IMR-90 (cell line): Measurements from ENCODE around the gene ADPRS. TPM values are rescaled to one million over a fixed set of nuclear protein-coding genes. Genes with fewer than 3 reads are reported as not detected.

ENCODE experiments used
- ATAC-seq: fragments of 200-7000 bp; cut with Tn5 transposase; 2 replicates; pipeline ENCODE4 v1.9.1; 2020; ENCODE audit warnings: low read depth, mild to moderate bottlenecking, moderate library complexity
- BruUV-seq: library from RNA; stranded (reverse); fragments of 400-500 nt; replicated peaks from 2 replicates; lab custom pipeline; 2021; lab: Mats Ljungman, UMichigan
- CTCF ChIA-PET: fragments of 300-600 bp; formaldehyde crosslinking; extraction: SDS; loops from one replicate; lab custom pipeline; 2021; ENCODE audit warnings: antibody characterized with exemption; lab: Yijun Ruan, JAX
- POLR2A ChIA-PET: fragments of 300-600 bp; sonication (Branson Sonifier 250); formaldehyde crosslinking; loops from one replicate; lab custom pipeline; 2022; ENCODE audit warnings: antibody characterized with exemption; ENCODE audit not compliant: unreplicated experiment; lab: Charles Lee
- DNase-seq: peaks from one replicate; pipeline ENCODE4 v3.0.0; 2013
- H2AFZ ChIP-seq: replicated peaks from 2 replicates; pipeline ENCODE3; 2013; ENCODE audit warnings: low read length, mild to moderate bottlenecking; ENCODE audit not compliant: poor library complexity
- H2AK5ac ChIP-seq: 2 replicates; pipeline ENCODE4 v1.6.1; 2013; ENCODE audit warnings: low read depth, low read length, inconsistent platforms
- H2AK9ac ChIP-seq: replicated peaks from 2 replicates; pipeline ENCODE3; 2013; ENCODE audit warnings: mild to moderate bottlenecking, low read depth, low read length, moderate library complexity; ENCODE audit not compliant: poor library complexity
- H2BK120ac ChIP-seq: 2 replicates; pipeline ENCODE4 v1.6.1; 2013; ENCODE audit warnings: low read depth, low read length, inconsistent platforms
- H2BK15ac ChIP-seq: 3 replicates; pipeline ENCODE4 v1.6.1; 2013; ENCODE audit warnings: low read depth, low read length, inconsistent platforms
- H2BK20ac ChIP-seq: 2 replicates; pipeline ENCODE4 v1.6.1; 2013; ENCODE audit warnings: low read depth, mild to moderate bottlenecking, inconsistent platforms, low read length, moderate library complexity
- H2BK5ac ChIP-seq: 2 replicates; pipeline ENCODE4 v1.6.1; 2013; ENCODE audit warnings: mild to moderate bottlenecking, low read depth, low read length, inconsistent platforms; ENCODE audit not compliant: poor library complexity, severe bottlenecking
- H3K14ac ChIP-seq: replicated peaks from 2 replicates; pipeline ENCODE4 v1.6.1; 2013; ENCODE audit warnings: low read depth, low read length, inconsistent platforms
- H3K18ac ChIP-seq: 2 replicates; pipeline ENCODE4 v1.6.1; 2013; ENCODE audit warnings: low read depth, low read length, control low read depth
- H3K23ac ChIP-seq: 2 replicates; pipeline ENCODE4 v1.6.1; 2013; ENCODE audit warnings: low read depth, low read length, inconsistent platforms
- H3K27ac ChIP-seq: 2 replicates; pipeline ENCODE4 v1.5.1; 2013; ENCODE audit warnings: mild to moderate bottlenecking, control low read depth, low read length; ENCODE audit not compliant: insufficient read depth
- H3K27me3 ChIP-seq: 2 replicates; pipeline ENCODE4 v1.6.1; 2013; ENCODE audit warnings: low read length; ENCODE audit not compliant: control insufficient read depth, insufficient read depth
- H3K36me3 ChIP-seq: 2 replicates; pipeline ENCODE4 v1.6.1; 2013; ENCODE audit warnings: low read length, mixed read lengths; ENCODE audit not compliant: control insufficient read depth, insufficient read depth
- H3K4ac ChIP-seq: 2 replicates; pipeline ENCODE4 v1.6.1; 2013; ENCODE audit warnings: low read depth, low read length, inconsistent platforms
- H3K4me1 ChIP-seq: 2 replicates; pipeline ENCODE4 v1.6.1; 2013; ENCODE audit warnings: low read length, mixed read lengths; ENCODE audit not compliant: control insufficient read depth, insufficient read depth
- H3K4me2 ChIP-seq: 2 replicates; pipeline ENCODE4 v1.6.1; 2013; ENCODE audit warnings: low read depth, mild to moderate bottlenecking, control low read depth, low read length, moderate library complexity
- H3K4me3 ChIP-seq: 2 replicates; pipeline ENCODE4 v1.5.1; 2013; ENCODE audit warnings: low read depth, mild to moderate bottlenecking, control low read depth, low read length, moderate library complexity; ENCODE audit not compliant: insufficient read depth
- H3K56ac ChIP-seq: 2 replicates; pipeline ENCODE4 v1.6.1; 2013; ENCODE audit warnings: low read length, inconsistent platforms; ENCODE audit not compliant: insufficient read depth; ENCODE audit errors: extremely low read depth
- H3K79me1 ChIP-seq, 2 experiments: 2 replicates each; pipeline ENCODE4 v1.6.1; 2013; ENCODE audit warnings: low read length in 2 of 2, inconsistent platforms in 1 of 2, low read depth in 1 of 2
- H3K9ac ChIP-seq: 2 replicates; pipeline ENCODE4 v1.6.1; 2013; ENCODE audit warnings: low read depth, low read length, control low read depth
- H3K9me1 ChIP-seq: 2 replicates; pipeline ENCODE4 v1.6.1; 2013; ENCODE audit warnings: low read length, inconsistent platforms; ENCODE audit not compliant: insufficient read depth
- H3K9me3 ChIP-seq: 2 replicates; pipeline ENCODE4 v1.6.1; 2013; ENCODE audit warnings: low read length; ENCODE audit not compliant: control insufficient read depth, insufficient read depth
- H4K20me1 ChIP-seq: 2 replicates; pipeline ENCODE4 v1.6.1; 2013; ENCODE audit warnings: low read length, inconsistent platforms; ENCODE audit not compliant: insufficient read depth
- H4K5ac ChIP-seq: 2 replicates; pipeline ENCODE4 v1.6.1; 2013; ENCODE audit warnings: mild to moderate bottlenecking, low read depth, low read length, control low read depth
- H4K8ac ChIP-seq, 2 experiments: 2 replicates each; pipeline ENCODE4 v1.6.1; 2013; ENCODE audit warnings: low read depth in 2 of 2, low read length in 2 of 2, control low read depth in 1 of 2, inconsistent platforms in 1 of 2
- H4K91ac ChIP-seq: 2 replicates; pipeline ENCODE4 v1.6.1; 2013; ENCODE audit warnings: low read depth, low read length, inconsistent platforms; ENCODE audit not compliant: insufficient read depth
- FOS ChIP-seq: fragments of 150-350 bp; IDR thresholded peaks from 2 replicates; pipeline ENCODE4 v1.6.1; 2016; ENCODE audit warnings: low read depth, low read length
- RCOR1 ChIP-seq: IDR thresholded peaks from 2 replicates; pipeline ENCODE4 v1.6.1; 2012; ENCODE audit warnings: mild to moderate bottlenecking, low read length, improper control_type of control experiment; ENCODE audit not compliant: insufficient replicate concordance
- dilution Hi-C: fragments of 300-500 bp; cut with HindIII; formaldehyde crosslinking; loops from one replicate; pipeline ENCODE4 v1.14.3; 2018; ENCODE audit warnings: low sequenced_read_pairs; ENCODE audit not compliant: unreplicated experiment
- in situ Hi-C: fragments of 300-500 bp; cut with MboI; formaldehyde crosslinking; loops from 3 replicates; pipeline ENCODE4 v1.14.3; 2019; ENCODE audit warnings: low sequenced_read_pairs, inconsistent platforms, mixed read lengths
- intact Hi-C: fragments of 100-400 bp; cut with micrococcal nuclease; formaldehyde crosslinking; loops from 2 replicates; pipeline ENCODE4 v1.10.0; 2022
- polyA plus RNA-seq, 3 experiments: library from polyadenylated mRNA; depleted of rRNA; stranded (reverse); fragments of >200 nt; gene quantifications; 2 replicates each; pipeline ENCODE4 v1.2.3, GENCODE V29; 2012; ENCODE audit warnings: low replicate concordance in 1 of 3
- total RNA-seq: library from RNA; depleted of rRNA; stranded (reverse); fragments of >200 nt; gene quantifications from 2 replicates; pipeline ENCODE4 v1.2.3, GENCODE V29; 2012
- TF ChIP-seq, protein P1 (sequence below): conservative IDR thresholded peaks from 2 replicates; pipeline ENCODE4 v1.5.1; 2012; ENCODE audit warnings: mild to moderate bottlenecking, low read depth, low read length, improper control_type of control experiment

ADPRS gene
- total and polyA plus RNA-seq, 2 of the 4 experiments (the other 2 are of a cell fraction), result 31.0 to 37.2 TPM

DNA sequence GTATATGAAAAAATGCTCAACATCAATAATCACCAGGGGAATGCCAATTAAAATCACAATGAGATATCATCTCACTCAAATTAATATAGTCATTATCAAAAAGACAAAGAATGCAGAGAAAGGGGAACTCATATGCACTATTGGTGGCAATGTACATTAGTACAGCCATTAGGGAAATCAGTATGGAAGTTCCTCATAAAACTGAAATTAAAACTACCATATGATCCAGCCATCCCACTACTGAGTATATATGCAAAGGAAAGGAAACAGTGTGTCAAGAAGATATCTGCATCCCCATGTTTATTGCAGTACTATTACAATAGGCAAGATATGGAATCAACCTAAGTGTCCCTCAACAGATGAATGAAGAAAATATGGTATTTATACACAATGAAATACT is 36.9 kb upstream of the ADPRS start:
- in situ Hi-C loops (no loop called here), dilution Hi-C loops (no loop called here), intact Hi-C loops (no loop called here)
- DNase-seq (no peak), ATAC-seq (no peak)
- Histone ChIP-seq H3K36me3 (peaks cover 11% of the 10 kb centered on the region), H3K14ac (no peak overlapping the region), H2BK120ac (no peak overlapping the region), H2BK15ac (no peak overlapping the region), H2AK9ac (no peak overlapping the region), H2AFZ (no peak overlapping the region), H3K4ac (no peak overlapping the region), H3K27me3 (no peaks in the 10 kb centered on the region), H3K9ac (no peak overlapping the region), H3K79me1 (no peaks in the 10 kb centered on the region), H4K5ac (no peak overlapping the region), H3K4me2 (no peak overlapping the region), H3K23ac (no peak overlapping the region), H4K91ac (no peak overlapping the region), H3K9me1 (no peaks in the 10 kb centered on the region; the same call in 1 of the 2 replicates), H3K4me1 (no peaks in the 10 kb centered on the region), H2BK20ac (no peak overlapping the region), H2BK5ac (no peak overlapping the region), H3K4me3 (no peak overlapping the region), H2AK5ac (no peak overlapping the region), H4K20me1 (no peaks in the 10 kb centered on the region), H3K18ac (no peak overlapping the region), H4K8ac (no peak overlapping the region), H3K27ac (no peak overlapping the region), H3K56ac (no peak overlapping the region), H3K9me3 (no peaks in the 10 kb centered on the region)
- POLR2A ChIA-PET, result no interaction called here
- TF ChIP-seq, protein P1, sequence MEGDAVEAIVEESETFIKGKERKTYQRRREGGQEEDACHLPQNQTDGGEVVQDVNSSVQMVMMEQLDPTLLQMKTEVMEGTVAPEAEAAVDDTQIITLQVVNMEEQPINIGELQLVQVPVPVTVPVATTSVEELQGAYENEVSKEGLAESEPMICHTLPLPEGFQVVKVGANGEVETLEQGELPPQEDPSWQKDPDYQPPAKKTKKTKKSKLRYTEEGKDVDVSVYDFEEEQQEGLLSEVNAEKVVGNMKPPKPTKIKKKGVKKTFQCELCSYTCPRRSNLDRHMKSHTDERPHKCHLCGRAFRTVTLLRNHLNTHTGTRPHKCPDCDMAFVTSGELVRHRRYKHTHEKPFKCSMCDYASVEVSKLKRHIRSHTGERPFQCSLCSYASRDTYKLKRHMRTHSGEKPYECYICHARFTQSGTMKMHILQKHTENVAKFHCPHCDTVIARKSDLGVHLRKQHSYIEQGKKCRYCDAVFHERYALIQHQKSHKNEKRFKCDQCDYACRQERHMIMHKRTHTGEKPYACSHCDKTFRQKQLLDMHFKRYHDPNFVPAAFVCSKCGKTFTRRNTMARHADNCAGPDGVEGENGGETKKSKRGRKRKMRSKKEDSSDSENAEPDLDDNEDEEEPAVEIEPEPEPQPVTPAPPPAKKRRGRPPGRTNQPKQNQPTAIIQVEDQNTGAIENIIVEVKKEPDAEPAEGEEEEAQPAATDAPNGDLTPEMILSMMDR, result no peak
- TF ChIP-seq RCOR1 (no peak), FOS (no peak)
- no TSS peak for BruUV-seq
- CTCF ChIA-PET, result no interaction called here
